ENCODE results near the gene ZNF593OS. TPM values are rescaled to one million over a fixed set of nuclear protein-coding genes. Genes with fewer than 3 reads are reported as not detected.

The ZNF593OS gene
- polyA plus RNA-seq, 1 donor from 2014 or later: not detected

- Histone ChIP-seq H3K9ac (ENCODE audit: low read length) (no peak overlapping the region), H3K4me3 (ENCODE audit: low read length) (no peak overlapping the region), H2AFZ (ENCODE audit: low read depth, low read length) (no peak overlapping the region), H3K9me2 (ENCODE audit: insufficient read depth, low read length) (no peaks in the 10 kb centered on the region), H4K20me1 (ENCODE audit: insufficient read depth) (no peaks in the 10 kb centered on the region), H3F3A (ENCODE audit: insufficient read depth, low read length, poor library complexity, severe bottlenecking) (no peaks in the 10 kb centered on the region), H3K27ac (ENCODE audit: low read length) (no peak overlapping the region), H3K27me3 (ENCODE audit: insufficient read depth, low read depth, low read length) (no peaks in the 10 kb centered on the region), H3K79me2 (replicated peaks; ENCODE audit: insufficient read depth, low read length) (no peaks in the 10 kb centered on the region), H3K9me3 (ENCODE audit: low read length) (no peaks in the 10 kb centered on the region), H3K36me3 (ENCODE audit: insufficient read depth, low read length) (no peaks in the 10 kb centered on the region), H3K4me2 (ENCODE audit: low read length) (no peak overlapping the region)
- TF ChIP-seq EP300 (conservative IDR thresholded peaks at IDR 0.05; ENCODE audit: poor library complexity, severe bottlenecking) (no peak), RAD21 (conservative IDR thresholded peaks at IDR 0.05) (no peak), MXI1 (conservative IDR thresholded peaks at IDR 0.05; ENCODE audit: poor library complexity, severe bottlenecking) (no peak), TAF1 (IDR thresholded peaks at IDR 0.05; ENCODE audit: low read depth) (no peak), POLR2AphosphoS5 (IDR thresholded peaks at IDR 0.05) (no peak), EZH2 (IDR thresholded peaks at IDR 0.05; ENCODE audit: borderline replicate concordance, insufficient read depth, low read length, poor library complexity, severe bottlenecking) (no peak), CTCF (IDR thresholded peaks at IDR 0.05; ENCODE audit: poor library complexity, severe bottlenecking) (no peak), SMC3 (conservative IDR thresholded peaks at IDR 0.05; ENCODE audit: poor library complexity) (no peak), REST (IDR thresholded peaks at IDR 0.05; ENCODE audit: borderline replicate concordance) (no peak)
Observed at GRCh38 chr1:26182383-26182696, 10.7 kb upstream of the ZNF593OS start.

- Histone ChIP-seq H3K9me3 (ENCODE audit: low read length) (no peaks in the 10 kb centered on the region), H4K20me1 (ENCODE audit: insufficient read depth) (no peaks in the 10 kb centered on the region), H3K9me2 (ENCODE audit: insufficient read depth, low read length) (no peaks in the 10 kb centered on the region), H3K4me3 (ENCODE audit: low read length) (no peak overlapping the region), H3K27me3 (ENCODE audit: insufficient read depth, low read depth, low read length) (no peaks in the 10 kb centered on the region), H3K79me2 (replicated peaks; ENCODE audit: insufficient read depth, low read length) (no peaks in the 10 kb centered on the region), H3K27ac (ENCODE audit: low read length) (no peak overlapping the region), H3F3A (ENCODE audit: insufficient read depth, low read length, poor library complexity, severe bottlenecking) (no peaks in the 10 kb centered on the region), H2AFZ (ENCODE audit: low read depth, low read length) (no peak overlapping the region), H3K4me2 (ENCODE audit: low read length) (no peak overlapping the region), H3K36me3 (ENCODE audit: insufficient read depth, low read length) (no peaks in the 10 kb centered on the region), H3K9ac (ENCODE audit: low read length) (no peak overlapping the region)
- no peak for TF ChIP-seq TAF1 (IDR thresholded peaks at IDR 0.05; ENCODE audit: low read depth)
- no peak for TF ChIP-seq SMC3 (conservative IDR thresholded peaks at IDR 0.05; ENCODE audit: poor library complexity)
- no peak for TF ChIP-seq REST (IDR thresholded peaks at IDR 0.05; ENCODE audit: borderline replicate concordance)
Observed at GRCh38 chr1:26181586-26182382, 10.2 kb upstream of the ZNF593OS start.

Measured in neural cell (in vitro differentiated cells).